ENCODE measurements around the gene LATS2.

Gene LATS2

DNA sequence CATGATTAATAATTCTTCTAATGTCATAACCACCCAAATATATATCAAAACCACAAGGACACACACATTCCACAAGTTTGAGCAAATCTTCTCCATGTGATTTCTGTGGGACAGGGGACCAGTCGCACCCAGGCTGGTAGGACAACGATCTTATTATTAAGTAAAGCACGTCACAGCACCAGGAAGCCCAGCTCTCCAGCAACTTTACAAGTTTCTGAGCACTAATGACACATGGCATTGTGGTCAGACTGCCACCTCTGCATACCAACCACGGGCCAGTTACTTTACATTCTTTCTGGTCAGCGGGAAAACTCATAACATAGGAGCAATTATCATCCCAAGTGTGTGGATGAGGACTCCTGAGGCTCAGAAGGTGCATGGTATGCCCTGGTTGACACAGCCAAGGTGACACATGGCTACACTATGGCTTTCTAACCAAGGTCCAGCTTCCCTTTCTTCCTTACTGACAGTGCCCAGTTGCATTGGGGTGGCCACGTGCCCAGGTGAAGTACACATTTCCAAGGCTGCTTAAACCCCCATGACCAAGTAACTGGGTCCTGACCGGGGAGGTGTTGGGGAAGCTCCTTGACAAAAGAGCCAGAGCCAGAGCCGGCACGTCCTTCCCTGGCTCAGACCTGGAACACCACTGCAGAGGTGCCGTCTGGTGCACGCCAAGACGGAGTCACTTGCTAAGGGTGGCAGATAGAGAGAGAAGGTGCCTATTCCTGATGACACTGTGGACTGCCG is 27.4 kb downstream of the LATS2 start:
- peak; percentile 57 for DNase-seq (ENCODE audit: low read depth)
- H3K4me3 ChIP-seq (ENCODE audit: low read depth, low read length) = no peak overlapping the region
- TF ChIP-seq, protein P1, sequence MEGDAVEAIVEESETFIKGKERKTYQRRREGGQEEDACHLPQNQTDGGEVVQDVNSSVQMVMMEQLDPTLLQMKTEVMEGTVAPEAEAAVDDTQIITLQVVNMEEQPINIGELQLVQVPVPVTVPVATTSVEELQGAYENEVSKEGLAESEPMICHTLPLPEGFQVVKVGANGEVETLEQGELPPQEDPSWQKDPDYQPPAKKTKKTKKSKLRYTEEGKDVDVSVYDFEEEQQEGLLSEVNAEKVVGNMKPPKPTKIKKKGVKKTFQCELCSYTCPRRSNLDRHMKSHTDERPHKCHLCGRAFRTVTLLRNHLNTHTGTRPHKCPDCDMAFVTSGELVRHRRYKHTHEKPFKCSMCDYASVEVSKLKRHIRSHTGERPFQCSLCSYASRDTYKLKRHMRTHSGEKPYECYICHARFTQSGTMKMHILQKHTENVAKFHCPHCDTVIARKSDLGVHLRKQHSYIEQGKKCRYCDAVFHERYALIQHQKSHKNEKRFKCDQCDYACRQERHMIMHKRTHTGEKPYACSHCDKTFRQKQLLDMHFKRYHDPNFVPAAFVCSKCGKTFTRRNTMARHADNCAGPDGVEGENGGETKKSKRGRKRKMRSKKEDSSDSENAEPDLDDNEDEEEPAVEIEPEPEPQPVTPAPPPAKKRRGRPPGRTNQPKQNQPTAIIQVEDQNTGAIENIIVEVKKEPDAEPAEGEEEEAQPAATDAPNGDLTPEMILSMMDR (IDR thresholded peaks at IDR 0.05; ENCODE audit: low read depth, low read length) = no peak
- TF ChIP-seq, protein P2, sequence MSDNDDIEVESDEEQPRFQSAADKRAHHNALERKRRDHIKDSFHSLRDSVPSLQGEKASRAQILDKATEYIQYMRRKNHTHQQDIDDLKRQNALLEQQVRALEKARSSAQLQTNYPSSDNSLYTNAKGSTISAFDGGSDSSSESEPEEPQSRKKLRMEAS (IDR thresholded peaks at IDR 0.05; ENCODE audit: low read depth, low read length) = peak; percentile 74
- peak; percentile 6; the same call in 1 of the 2 replicates for TF ChIP-seq MYC (IDR thresholded peaks at IDR 0.05; ENCODE audit: low read depth, low read length)
- no peak for TF ChIP-seq POLR2A (IDR thresholded peaks at IDR 0.05; ENCODE audit: extremely low read depth, insufficient read length)

DNA sequence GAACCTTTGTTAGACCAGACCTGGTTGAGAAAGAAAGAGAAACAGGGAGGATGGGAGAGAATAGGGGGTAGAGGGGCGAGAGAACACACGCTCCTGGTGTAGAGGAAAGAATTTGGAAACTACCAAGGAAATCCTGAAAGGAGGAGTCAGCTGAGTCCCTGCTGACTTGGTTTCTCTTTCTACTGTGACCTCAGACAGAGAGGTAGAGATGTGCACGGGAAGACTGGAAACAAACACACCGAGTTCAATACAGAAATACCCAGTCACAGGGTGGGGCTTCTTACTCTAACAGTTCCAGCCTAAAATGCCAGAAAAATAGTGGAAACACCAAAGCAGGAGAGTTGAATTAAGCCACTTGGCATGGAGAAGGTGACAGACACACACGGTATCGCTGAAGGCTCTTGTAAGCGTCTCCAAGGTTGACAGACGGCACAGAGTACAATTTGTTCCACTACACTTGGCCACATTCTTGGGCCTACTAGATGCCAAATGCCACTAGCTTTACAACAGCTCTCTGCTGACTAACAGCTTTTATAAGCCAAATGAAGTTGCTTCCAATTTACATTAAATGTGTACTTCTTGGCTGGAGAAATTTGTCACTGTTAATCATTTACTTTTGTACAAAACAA is 28.1 kb downstream of the LATS2 start:
- no peak overlapping the region for H3K4me3 ChIP-seq (ENCODE audit: low read depth, low read length)
- no peak for TF ChIP-seq POLR2A (IDR thresholded peaks at IDR 0.05; ENCODE audit: extremely low read depth, insufficient read length)
- no peak for TF ChIP-seq MYC (IDR thresholded peaks at IDR 0.05; ENCODE audit: low read depth, low read length)
- TF ChIP-seq, protein P1 (IDR thresholded peaks at IDR 0.05; ENCODE audit: low read depth, low read length) = no peak
- TF ChIP-seq, protein P2 (IDR thresholded peaks at IDR 0.05; ENCODE audit: low read depth, low read length) = no peak
- DNase-seq (ENCODE audit: low read depth) = no peak

DNA sequence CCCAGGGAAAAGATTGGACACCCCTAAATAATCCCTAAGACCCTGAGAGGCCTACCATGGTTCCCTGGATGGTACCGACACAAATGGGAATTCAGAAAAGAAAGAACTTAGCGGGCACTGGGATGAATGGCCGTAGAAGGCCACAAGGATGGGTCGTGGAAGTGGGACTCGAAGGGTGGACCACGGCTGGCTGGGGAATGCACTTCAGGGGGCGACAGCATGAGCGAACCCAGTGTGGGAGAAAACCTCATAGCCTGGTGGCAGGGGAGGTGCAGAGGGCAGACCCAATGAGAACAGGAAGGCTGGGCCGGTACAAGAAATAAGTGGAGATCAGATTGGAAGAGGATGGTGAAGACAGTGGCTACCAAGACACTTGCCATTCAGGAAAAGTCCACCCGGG is 28.7 kb downstream of the LATS2 start:
- no peak overlapping the region for H3K4me3 ChIP-seq (ENCODE audit: low read depth, low read length)
- DNase-seq (ENCODE audit: low read depth) = no peak
- TF ChIP-seq POLR2A (IDR thresholded peaks at IDR 0.05; ENCODE audit: extremely low read depth, insufficient read length) = no peak
- TF ChIP-seq MYC (IDR thresholded peaks at IDR 0.05; ENCODE audit: low read depth, low read length) = no peak
- TF ChIP-seq, protein P2 (IDR thresholded peaks at IDR 0.05; ENCODE audit: low read depth, low read length) = no peak
- TF ChIP-seq, protein P1 (IDR thresholded peaks at IDR 0.05; ENCODE audit: low read depth, low read length) = no peak

DNA sequence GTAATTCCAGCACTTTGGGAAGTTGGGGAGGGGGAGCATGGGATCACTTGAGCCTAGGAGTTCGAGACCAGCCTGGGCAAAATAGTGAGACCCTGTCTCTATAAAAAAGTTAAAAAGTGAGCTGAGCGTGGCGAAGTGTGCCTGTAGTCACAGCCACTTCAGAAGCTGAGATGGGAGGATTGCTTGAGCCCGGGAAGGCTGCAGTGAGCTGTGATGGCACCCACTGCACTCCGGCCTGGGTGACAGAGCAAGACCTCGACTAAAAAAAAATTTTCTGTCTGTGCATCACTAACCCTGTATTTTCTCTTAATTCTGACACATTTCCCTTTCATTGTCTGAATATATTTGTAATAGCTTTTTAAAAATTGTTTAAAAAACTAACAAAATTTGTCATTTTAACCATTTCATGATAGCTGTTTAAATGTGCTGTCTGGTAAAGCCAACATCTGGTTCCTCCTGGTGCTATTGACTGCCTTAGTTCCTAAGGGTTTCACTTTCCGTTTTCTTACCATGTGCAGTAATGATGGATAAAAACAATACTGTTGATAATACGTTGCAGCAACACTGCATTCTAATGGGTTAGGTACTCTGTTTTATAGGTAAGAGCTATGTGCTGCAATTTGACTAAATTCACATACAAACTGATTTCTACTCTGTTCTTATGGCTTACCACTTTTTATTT is 29.7 kb downstream of the LATS2 start:
- H3K4me3 ChIP-seq (ENCODE audit: low read depth, low read length) = no peak overlapping the region
- no peak for DNase-seq (ENCODE audit: low read depth)
- TF ChIP-seq MYC (IDR thresholded peaks at IDR 0.05; ENCODE audit: low read depth, low read length) = no peak
- no peak for TF ChIP-seq POLR2A (IDR thresholded peaks at IDR 0.05; ENCODE audit: extremely low read depth, insufficient read length)
- TF ChIP-seq, protein P2 (IDR thresholded peaks at IDR 0.05; ENCODE audit: low read depth, low read length) = no peak
- TF ChIP-seq, protein P1 (IDR thresholded peaks at IDR 0.05; ENCODE audit: low read depth, low read length) = no peak

DNA sequence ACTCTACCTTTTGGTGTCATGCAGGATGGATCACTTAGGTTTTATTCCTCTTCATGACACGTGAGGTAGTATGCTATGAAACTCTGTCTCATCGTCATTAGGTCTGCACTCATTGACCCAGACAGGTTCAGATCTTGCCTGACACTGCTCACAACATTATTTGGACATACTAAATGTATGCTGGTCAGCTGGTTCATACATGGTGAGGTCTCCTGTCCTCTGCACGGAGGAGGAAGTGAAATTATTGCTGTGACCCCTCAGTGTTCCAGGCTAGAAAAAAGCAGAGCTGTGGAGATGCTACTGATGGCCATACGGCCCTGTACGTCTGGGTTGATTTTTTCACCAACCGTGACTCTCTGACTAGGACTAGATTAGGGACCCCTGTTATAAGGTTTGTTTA is 35.8 kb downstream of the LATS2 start:
- no peak for DNase-seq (ENCODE audit: low read depth)
- no peak overlapping the region for H3K4me3 ChIP-seq (ENCODE audit: low read depth, low read length)
- TF ChIP-seq POLR2A (IDR thresholded peaks at IDR 0.05; ENCODE audit: extremely low read depth, insufficient read length) = no peak
- TF ChIP-seq MYC (IDR thresholded peaks at IDR 0.05; ENCODE audit: low read depth, low read length) = no peak
- TF ChIP-seq, protein P2 (IDR thresholded peaks at IDR 0.05; ENCODE audit: low read depth, low read length) = no peak
- TF ChIP-seq, protein P1 (IDR thresholded peaks at IDR 0.05; ENCODE audit: low read depth, low read length) = no peak
